Measurements from ENCODE around the gene SEC63. TPM values are rescaled to one million over a fixed set of nuclear protein-coding genes. Genes with fewer than 3 reads are reported as not detected.
"Not testable (repeated sequence)": the region's sequence is repeated elsewhere in the genome, so short reads cannot be mapped to it uniquely, and the experiment has no call there.

The SEC63 gene
- total RNA-seq, 2 experiments from 2014 or later, result 13.0 to 139 TPM

DNA sequence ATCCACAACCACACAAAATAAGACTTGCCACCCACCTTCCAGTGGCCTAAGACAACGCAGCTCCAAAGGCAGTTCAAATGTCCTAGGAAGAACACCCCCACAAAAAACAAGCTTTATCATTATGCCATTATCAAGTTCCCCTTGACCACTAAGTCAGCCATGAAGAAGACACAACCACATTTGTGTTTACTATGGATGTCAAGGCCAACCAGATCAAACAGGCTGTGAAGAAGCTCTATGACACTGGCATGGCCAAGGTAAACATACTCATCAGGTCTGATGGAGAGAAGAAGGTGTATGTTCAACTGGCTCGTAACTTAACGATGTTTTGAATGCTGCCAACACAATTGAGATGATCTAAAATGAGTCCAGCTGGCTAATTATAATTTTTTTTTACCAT is 26.1 kb downstream of the SEC63 start:
- 0 out of 2 replicates have a peak, but pooled peaks cover 4% of the 10 kb centered on the region for H4K20me1 ChIP-seq (ENCODE audit: insufficient read depth, low read length)
- intact Hi-C loops (cut with micrococcal nuclease; ENCODE audit: unreplicated experiment), result no loop called here
- BruUV-seq (replicated peaks), result no TSS peak

DNA sequence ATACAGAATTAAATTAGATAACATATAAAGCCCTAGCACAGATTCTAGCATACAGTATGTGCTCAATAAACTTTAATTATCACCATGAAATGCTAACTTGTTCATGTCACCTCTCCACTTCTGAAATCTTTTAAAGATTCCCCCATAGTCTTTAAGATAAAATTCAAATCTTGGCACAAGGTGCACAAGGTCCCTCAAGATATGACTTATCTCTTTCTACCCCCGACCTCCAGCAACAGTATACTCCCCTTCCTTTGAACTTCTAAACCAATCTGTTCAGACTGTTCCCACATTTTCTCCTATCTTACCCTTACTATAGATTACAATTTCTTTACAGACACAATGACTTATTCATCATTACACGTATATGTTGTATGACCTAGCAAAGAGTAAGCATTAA is 29.0 kb downstream of the SEC63 start:
- Histone ChIP-seq H3K27ac (ENCODE audit: low read depth, low read length, poor library complexity, severe bottlenecking) (no peak overlapping the region), H3K79me2 (ENCODE audit: insufficient read depth, low read depth, low read length) (peaks cover 71% of the 10 kb centered on the region), H4K20me1 (ENCODE audit: insufficient read depth, low read length) (no peaks in the 10 kb centered on the region), H3K4me3 (ENCODE audit: low read depth, low read length, poor library complexity, severe bottlenecking) (no peak overlapping the region), H3K9me2 (ENCODE audit: insufficient read depth, low read length) (no peaks in the 10 kb centered on the region), H2AFZ (ENCODE audit: low read length) (no peak overlapping the region), H3K36me3 (ENCODE audit: insufficient read depth, low read length) (peaks cover 77% of the 10 kb centered on the region), H3K9me3 (ENCODE audit: low read length) (peaks cover 11% of the 10 kb centered on the region; the same call in 1 of the 2 replicates), H3K4me1 (ENCODE audit: insufficient read depth, low read length, poor library complexity, severe bottlenecking) (no peaks in the 10 kb centered on the region), H3K4me2 (ENCODE audit: low read length) (no peak overlapping the region)
- TF ChIP-seq EZH2phosphoT487 (IDR thresholded peaks at IDR 0.05; ENCODE audit: borderline replicate concordance, low read depth, low read length), result no peak
- TF ChIP-seq, protein P1, sequence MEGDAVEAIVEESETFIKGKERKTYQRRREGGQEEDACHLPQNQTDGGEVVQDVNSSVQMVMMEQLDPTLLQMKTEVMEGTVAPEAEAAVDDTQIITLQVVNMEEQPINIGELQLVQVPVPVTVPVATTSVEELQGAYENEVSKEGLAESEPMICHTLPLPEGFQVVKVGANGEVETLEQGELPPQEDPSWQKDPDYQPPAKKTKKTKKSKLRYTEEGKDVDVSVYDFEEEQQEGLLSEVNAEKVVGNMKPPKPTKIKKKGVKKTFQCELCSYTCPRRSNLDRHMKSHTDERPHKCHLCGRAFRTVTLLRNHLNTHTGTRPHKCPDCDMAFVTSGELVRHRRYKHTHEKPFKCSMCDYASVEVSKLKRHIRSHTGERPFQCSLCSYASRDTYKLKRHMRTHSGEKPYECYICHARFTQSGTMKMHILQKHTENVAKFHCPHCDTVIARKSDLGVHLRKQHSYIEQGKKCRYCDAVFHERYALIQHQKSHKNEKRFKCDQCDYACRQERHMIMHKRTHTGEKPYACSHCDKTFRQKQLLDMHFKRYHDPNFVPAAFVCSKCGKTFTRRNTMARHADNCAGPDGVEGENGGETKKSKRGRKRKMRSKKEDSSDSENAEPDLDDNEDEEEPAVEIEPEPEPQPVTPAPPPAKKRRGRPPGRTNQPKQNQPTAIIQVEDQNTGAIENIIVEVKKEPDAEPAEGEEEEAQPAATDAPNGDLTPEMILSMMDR (conservative IDR thresholded peaks at IDR 0.05; ENCODE audit: low read length), result no peak
- intact Hi-C loops (cut with micrococcal nuclease; ENCODE audit: unreplicated experiment), result no loop called here
- CTCF ChIA-PET (ENCODE audit: unreplicated experiment), result no interaction called here
- POLR2A ChIA-PET, result no interaction called here
- DNase-seq (ENCODE audit: low spot score), result no peak
- no TSS peak for BruUV-seq (replicated peaks)

More for the DNA sequence above, 26.1 kb downstream of the SEC63 start:
- Histone ChIP-seq H3K27ac (ENCODE audit: low read depth, low read length, poor library complexity, severe bottlenecking) (no peak overlapping the region), H3K9me2 (ENCODE audit: insufficient read depth, low read length) (no peaks in the 10 kb centered on the region), H2AFZ (ENCODE audit: low read length) (no peak overlapping the region), H3K4me1 (ENCODE audit: insufficient read depth, low read length, poor library complexity, severe bottlenecking) (no peaks in the 10 kb centered on the region), H3K4me3 (ENCODE audit: low read depth, low read length, poor library complexity, severe bottlenecking) (no peak overlapping the region), H3K4me2 (ENCODE audit: low read length) (no peak overlapping the region), H3K9me3 (ENCODE audit: low read length) (peaks cover 11% of the 10 kb centered on the region; the same call in 1 of the 2 replicates), H3K79me2 (ENCODE audit: insufficient read depth, low read depth, low read length) (peaks cover 62% of the 10 kb centered on the region), H3K36me3 (ENCODE audit: insufficient read depth, low read length) (peaks cover 62% of the 10 kb centered on the region)
- ChIA-PET POLR2A (no interaction called here), CTCF (ENCODE audit: unreplicated experiment) (no interaction called here)
- no peak for DNase-seq (ENCODE audit: low spot score)
- TF ChIP-seq, protein P1 (conservative IDR thresholded peaks at IDR 0.05; ENCODE audit: low read length), result no peak
- no peak for TF ChIP-seq EZH2phosphoT487 (IDR thresholded peaks at IDR 0.05; ENCODE audit: borderline replicate concordance, low read depth, low read length)

DNA sequence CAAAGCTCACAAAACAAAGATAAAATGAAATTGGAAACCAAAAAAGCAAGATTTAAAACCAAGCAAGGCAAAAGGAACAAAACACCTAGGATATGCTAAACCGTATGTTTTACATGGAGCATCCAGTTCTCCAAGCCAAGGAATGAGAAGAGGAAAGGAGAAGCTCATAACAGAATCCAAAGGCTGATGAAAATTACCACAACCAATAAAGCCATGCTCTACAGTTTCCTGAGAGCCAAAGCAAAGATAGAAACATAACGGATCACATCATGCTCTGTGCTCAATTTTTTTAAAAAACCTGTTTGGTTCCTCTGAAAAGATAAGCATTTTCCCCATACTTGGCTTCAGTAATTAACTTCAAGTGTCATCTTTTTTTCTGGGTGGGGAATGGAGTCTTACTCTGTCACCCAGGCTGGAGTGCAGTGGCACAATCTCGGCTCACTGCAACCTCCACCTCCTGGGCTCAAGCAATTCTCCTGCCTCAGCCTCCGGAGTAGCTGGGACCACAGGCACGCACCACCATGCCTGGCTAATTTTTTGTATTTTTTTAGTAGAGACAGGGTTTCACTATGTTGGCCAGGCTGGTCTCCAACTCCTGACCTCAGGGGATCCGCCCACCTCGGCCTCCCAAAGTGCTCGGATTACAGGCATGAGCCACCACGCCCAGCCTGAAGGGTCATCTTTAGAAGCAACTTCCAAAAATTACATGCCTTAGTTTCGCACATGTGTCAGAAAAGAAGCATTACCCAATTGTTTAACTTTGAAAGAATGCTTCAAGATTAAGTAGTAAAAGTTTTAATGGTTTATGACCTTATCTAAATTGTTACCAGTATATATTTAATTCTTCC is 31.1 kb downstream of the SEC63 start:
- H3K4me3 ChIP-seq (ENCODE audit: low read depth, low read length, poor library complexity, severe bottlenecking); DNase-seq (ENCODE audit: low spot score); BruUV-seq (replicated peaks); H4K20me1 ChIP-seq (ENCODE audit: insufficient read depth, low read length); intact Hi-C loops (cut with micrococcal nuclease; ENCODE audit: unreplicated experiment); H3K4me2 ChIP-seq (ENCODE audit: low read length); CTCF ChIA-PET (ENCODE audit: unreplicated experiment); H3K9me3 ChIP-seq (ENCODE audit: low read length); H2AFZ ChIP-seq (ENCODE audit: low read length); H3K4me1 ChIP-seq (ENCODE audit: insufficient read depth, low read length, poor library complexity, severe bottlenecking); H3K27ac ChIP-seq (ENCODE audit: low read depth, low read length, poor library complexity, severe bottlenecking); POLR2A ChIA-PET; H3K9me2 ChIP-seq (ENCODE audit: insufficient read depth, low read length): not testable (repeated sequence)
- peaks cover 71% of the 10 kb centered on the region for H3K79me2 ChIP-seq (ENCODE audit: insufficient read depth, low read depth, low read length)
- peaks cover 82% of the 10 kb centered on the region for H3K36me3 ChIP-seq (ENCODE audit: insufficient read depth, low read length)
